CD14-positive monocyte (primary cell): Measurements from ENCODE around the gene ENTREP3. TPM values are rescaled to one million over a fixed set of nuclear protein-coding genes. Genes with fewer than 3 reads are reported as not detected.

Experiments
- DNase-seq, 3 donors: peaks; one replicate each; pipeline ENCODE4 v3.0.0-alpha.2; 2011 to 2022
- H2AFZ ChIP-seq: 2 replicates; pipeline ENCODE4 v1.6.0; 2012; ENCODE audit warnings: mild to moderate bottlenecking, low read depth, low read length, inconsistent platforms; ENCODE audit not compliant: insufficient read depth, poor library complexity, severe bottlenecking
- H3K27ac ChIP-seq, 2 donors: 1 replicate in 1 of 2; 2 replicates in 1 of 2; pipeline ENCODE4 v1.5.1; 2012 to 2013; ENCODE audit warnings: low read length in 2 of 2, control low read depth in 1 of 2, inconsistent platforms in 1 of 2, low read depth in 1 of 2, mild to moderate bottlenecking in 1 of 2
- H3K27me3 ChIP-seq, 2 donors: one replicate each; pipeline versions ENCODE4 v1.6.0 to v1.6.1; 2011 to 2013; ENCODE audit warnings: low read length in 2 of 2; ENCODE audit not compliant: control insufficient read depth in 2 of 2, insufficient read depth in 2 of 2
- H3K36me3 ChIP-seq, 2 donors: replicated peaks in 1 of 2; 1 replicate in 1 of 2; 2 replicates in 1 of 2; pipeline versions ENCODE4 v1.5.1 to v1.6.1; 2012 to 2013; ENCODE audit warnings: low read length in 2 of 2, control low read depth in 1 of 2, inconsistent platforms in 1 of 2, mild to moderate bottlenecking in 1 of 2; ENCODE audit not compliant: insufficient read depth in 2 of 2, control insufficient read depth in 1 of 2
- H3K4me1 ChIP-seq, 2 donors: 1 replicate in 1 of 2; 2 replicates in 1 of 2; pipeline versions ENCODE4 v1.5.1 to v1.6.1; 2012 to 2013; ENCODE audit warnings: low read length in 2 of 2, control low read depth in 1 of 2, inconsistent platforms in 1 of 2, mild to moderate bottlenecking in 1 of 2, moderate library complexity in 1 of 2; ENCODE audit not compliant: insufficient read depth in 2 of 2, control insufficient read depth in 1 of 2
- H3K4me2 ChIP-seq: replicated peaks from 2 replicates; pipeline ENCODE3; 2012; ENCODE audit warnings: low read length, moderate library complexity, mild to moderate bottlenecking; ENCODE audit not compliant: poor library complexity, severe bottlenecking; ENCODE audit errors: extremely low read depth
- H3K4me3 ChIP-seq, 3 experiments: fragments of 200-600 bp in 1 of 3; sonication (generic) in 1 of 3; replicated peaks in 1 of 3; 1 replicate in 2 of 3; 2 replicates in 1 of 3; pipeline ENCODE4 v1.5.1; 2011 to 2013; ENCODE audit warnings: low read length in 3 of 3, mild to moderate bottlenecking in 3 of 3, control low read depth in 2 of 3, low read depth in 2 of 3, inconsistent platforms in 1 of 3, moderate library complexity in 1 of 3
- H3K79me2 ChIP-seq: 2 replicates; pipeline ENCODE4 v1.6.0; 2012; ENCODE audit warnings: mild to moderate bottlenecking, control low read depth, inconsistent platforms, low read length, moderate library complexity; ENCODE audit not compliant: insufficient read depth
- H3K9ac ChIP-seq: 2 replicates; pipeline ENCODE4 v1.6.0; 2017; ENCODE audit warnings: low read length, mild to moderate bottlenecking; ENCODE audit not compliant: insufficient read depth, poor library complexity, severe bottlenecking
- H3K9me3 ChIP-seq, 2 donors: replicated peaks in 1 of 2; 1 replicate in 1 of 2; 2 replicates in 1 of 2; pipeline versions ENCODE4 v1.5.1 to v1.6.1; 2012 to 2013; ENCODE audit warnings: low read length in 2 of 2, control low read depth in 1 of 2; ENCODE audit not compliant: control insufficient read depth in 1 of 2, insufficient read depth in 1 of 2
- H4K20me1 ChIP-seq: 2 replicates; pipeline ENCODE4 v1.6.0; 2012; ENCODE audit warnings: mild to moderate bottlenecking, low read length, control low read depth, moderate library complexity; ENCODE audit not compliant: insufficient read depth
- H3K27ac Mint-ChIP-seq, 7 donors: one replicate each; pipeline ENCODE4 v1.8.0; 2020; ENCODE audit warnings: mild to moderate bottlenecking in 7 of 7, mixed read lengths in 7 of 7, moderate library complexity in 6 of 7, inconsistent platforms in 2 of 7
- H3K27me3 Mint-ChIP-seq, 3 donors: one replicate each; pipeline ENCODE4 v1.8.0; 2021 to 2022; ENCODE audit warnings: low read depth in 3 of 3, mild to moderate bottlenecking in 3 of 3, mixed read lengths in 3 of 3, moderate library complexity in 3 of 3, inconsistent platforms in 1 of 3
- H3K36me3 Mint-ChIP-seq, 2 donors: one replicate each; pipeline ENCODE4 v1.8.0; 2020; ENCODE audit warnings: mixed read lengths in 2 of 2, inconsistent platforms in 1 of 2, mild to moderate bottlenecking in 1 of 2
- H3K4me1 Mint-ChIP-seq: one replicate; pipeline ENCODE4 v1.8.0; 2020; ENCODE audit warnings: mild to moderate bottlenecking, mixed read lengths
- H3K4me3 Mint-ChIP-seq, 2 donors: one replicate each; pipeline ENCODE4 v1.8.0; 2020; ENCODE audit warnings: mild to moderate bottlenecking in 2 of 2, mixed read lengths in 2 of 2, moderate library complexity in 1 of 2
- H3K9me3 Mint-ChIP-seq, 7 donors: one replicate each; pipeline ENCODE4 v1.8.0; 2020 to 2022; ENCODE audit warnings: mixed read lengths in 7 of 7, mild to moderate bottlenecking in 6 of 7, moderate library complexity in 6 of 7, inconsistent platforms in 2 of 7
- WGBS: methylation state at CpG from one replicate; pipeline ENCODE4 v1.1.5; 2013; ENCODE audit warnings: missing lambda C conversion rate; ENCODE audit not compliant: insufficient coverage; 5-methylcytosine and 5-hydroxymethylcytosine counted together
- intact Hi-C, 2 donors: fragments of 100-400 bp; cut with micrococcal nuclease; formaldehyde crosslinking; loops; one replicate each; pipeline versions ENCODE4 v1.15.0 to v1.15.1; 2023
- polyA plus RNA-seq, 3 donors: library from polyadenylated mRNA; depleted of rRNA in 1 of 3; unstranded in 2 of 3; stranded (reverse) in 1 of 3; fragments of 300-500 nt in 2 of 3; fragments of >200 nt in 1 of 3; fragmentation: Illumina TruSeq in 2 of 3; gene quantifications; 1 replicate in 2 of 3; 2 replicates in 1 of 3; pipeline ENCODE4 v1.2.3, GENCODE V29; 2012 to 2021
- TF ChIP-seq, protein P1 (sequence below): fragments of 200-600 bp; IDR thresholded peaks from one replicate; pipeline ENCODE4 v1.8.0; 2022; ENCODE audit warnings: antibody characterized with exemption, mild to moderate bottlenecking

Gene ENTREP3
- polyA plus RNA-seq, 3 donors: 0.87 to 7.5 (median 1.9) TPM

- Mint-ChIP-seq H3K27me3 (peaks cover 2 to 8% (median 4%) of the 10 kb centered on the region in 3 donors), H3K4me1 (peaks cover 41% of the 10 kb centered on the region), H3K27ac (peak overlapping the region in 6 of 7 donors; percentile 86 to 95 (median 92)), H3K36me3 (no peaks in the 10 kb centered on the region), H3K9me3 (peaks cover 0 to 2% (median 0%) of the 10 kb centered on the region in 7 donors), H3K4me3 (peak overlapping the region; percentile 80 to 90)
- Histone ChIP-seq H3K4me3 (peak overlapping the region; percentile 44 to 87 (median 62)), H3K4me2 (peak overlapping the region; percentile 98), H3K4me1 (peaks cover 48 to 51% of the 10 kb centered on the region in 2 donors), H2AFZ (peak overlapping the region; percentile 80), H4K20me1 (no peaks in the 10 kb centered on the region), H3K27me3 (no peaks in the 10 kb centered on the region), H3K27ac (peak overlapping the region in 1 of 2 donors; percentile 80), H3K9me3 (no peaks in the 10 kb centered on the region), H3K79me2 (peaks cover 18% of the 10 kb centered on the region), H3K36me3 (no peaks in the 10 kb centered on the region), H3K9ac (peak overlapping the region; percentile 55)
- TF ChIP-seq, protein P1, sequence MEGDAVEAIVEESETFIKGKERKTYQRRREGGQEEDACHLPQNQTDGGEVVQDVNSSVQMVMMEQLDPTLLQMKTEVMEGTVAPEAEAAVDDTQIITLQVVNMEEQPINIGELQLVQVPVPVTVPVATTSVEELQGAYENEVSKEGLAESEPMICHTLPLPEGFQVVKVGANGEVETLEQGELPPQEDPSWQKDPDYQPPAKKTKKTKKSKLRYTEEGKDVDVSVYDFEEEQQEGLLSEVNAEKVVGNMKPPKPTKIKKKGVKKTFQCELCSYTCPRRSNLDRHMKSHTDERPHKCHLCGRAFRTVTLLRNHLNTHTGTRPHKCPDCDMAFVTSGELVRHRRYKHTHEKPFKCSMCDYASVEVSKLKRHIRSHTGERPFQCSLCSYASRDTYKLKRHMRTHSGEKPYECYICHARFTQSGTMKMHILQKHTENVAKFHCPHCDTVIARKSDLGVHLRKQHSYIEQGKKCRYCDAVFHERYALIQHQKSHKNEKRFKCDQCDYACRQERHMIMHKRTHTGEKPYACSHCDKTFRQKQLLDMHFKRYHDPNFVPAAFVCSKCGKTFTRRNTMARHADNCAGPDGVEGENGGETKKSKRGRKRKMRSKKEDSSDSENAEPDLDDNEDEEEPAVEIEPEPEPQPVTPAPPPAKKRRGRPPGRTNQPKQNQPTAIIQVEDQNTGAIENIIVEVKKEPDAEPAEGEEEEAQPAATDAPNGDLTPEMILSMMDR: no peak
- intact Hi-C loops: no loop called here
- no peak for DNase-seq
- 92% methylated on average over 3 of the region's 9 CpGs for WGBS
Measured at GRCh38 chr1:155228096-155228427, 27.2 kb downstream of the ENTREP3 start.

DNA sequence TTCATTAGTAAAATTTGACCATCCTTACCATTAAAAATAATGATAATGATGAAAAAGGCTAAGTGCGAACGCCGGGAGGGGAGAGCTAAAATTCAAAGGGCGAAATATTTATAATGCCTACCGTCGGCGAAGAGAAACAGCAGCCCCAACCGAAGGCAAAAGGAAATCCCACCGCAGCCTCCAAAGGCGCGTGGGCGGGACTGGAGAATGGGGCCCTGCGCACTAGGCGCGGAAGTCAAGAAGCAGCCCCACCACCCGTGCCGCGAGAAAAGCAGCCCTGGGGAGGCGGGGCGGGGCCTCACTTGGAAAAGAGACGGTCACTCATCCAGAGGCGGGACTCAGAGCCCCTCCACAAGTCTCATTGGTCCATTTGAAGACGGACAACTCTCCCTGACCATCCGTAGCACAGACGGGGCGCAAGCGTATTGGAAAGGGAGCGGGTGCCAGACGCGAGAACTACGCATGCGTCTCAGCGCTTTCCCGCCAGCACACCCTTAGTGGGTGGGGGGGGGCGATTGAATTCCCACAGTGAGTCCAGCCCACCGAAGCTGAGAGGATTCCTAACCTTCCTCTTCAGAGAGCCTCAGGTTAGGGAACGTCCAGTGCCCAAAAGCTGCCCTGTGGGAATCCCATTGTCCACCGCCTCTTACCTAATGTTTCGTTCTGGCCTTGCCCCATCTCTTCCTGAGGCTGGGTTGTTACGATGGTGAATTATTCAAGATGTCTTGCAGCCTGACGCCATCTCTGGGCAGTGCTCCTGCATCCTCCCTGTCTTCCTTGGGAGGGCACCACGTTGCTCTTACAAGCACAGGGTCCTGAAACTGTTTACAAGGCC, 27.8 kb downstream of the ENTREP3 start:
- Mint-ChIP-seq H3K4me1 (peaks cover 44% of the 10 kb centered on the region), H3K36me3 (no peaks in the 10 kb centered on the region), H3K27ac (peak overlapping the region; percentile 89 to 95 (median 93)), H3K9me3 (no peaks in the 10 kb centered on the region), H3K27me3 (peaks cover 2 to 8% (median 4%) of the 10 kb centered on the region in 3 donors), H3K4me3 (peak overlapping the region; percentile 80 to 90)
- 0% methylated on average over 23 of the region's 42 CpGs for whole genome bisulfite sequencing
- DNase-seq: peak; percentile 95 to 97 (median 97)
- Histone ChIP-seq H3K27me3 (no peaks in the 10 kb centered on the region), H4K20me1 (no peaks in the 10 kb centered on the region), H3K36me3 (no peaks in the 10 kb centered on the region), H3K4me1 (peaks cover 54 to 57% of the 10 kb centered on the region in 2 donors), H3K9me3 (no peaks in the 10 kb centered on the region), H3K9ac (peak overlapping the region; percentile 55), H3K79me2 (peaks cover 18% of the 10 kb centered on the region), H3K27ac (peak overlapping the region; percentile 58 to 80), H3K4me3 (peak overlapping the region; percentile 62 to 87 (median 68)), H3K4me2 (peak overlapping the region; percentile 98), H2AFZ (peak overlapping the region; percentile 80)
- TF ChIP-seq, protein P1: no peak
- intact Hi-C loops: loop anchor here in 1 of 2 donors (2.0 kb wide), 1 partner anchor 21 kb away; the partner anchor contains the start of gene THBS3
